Skeletal muscle satellite cell (primary cell): ENCODE measurements around the gene SH2B2.
"Not testable (repeated sequence)": the region's sequence is repeated elsewhere in the genome, so short reads cannot be mapped to it uniquely, and the experiment has no call there.

Experiments used
- H3K27me3 ChIP-seq: 2 replicates; pipeline ENCODE4 v1.7.0; 2013; ENCODE audit warnings: low read length; ENCODE audit not compliant: control insufficient read depth, insufficient read depth
- H3K36me3 ChIP-seq: 2 replicates; pipeline ENCODE4 v1.7.0; 2013; ENCODE audit warnings: mild to moderate bottlenecking, control low read depth, low read length; ENCODE audit not compliant: insufficient read depth
- H3K4me1 ChIP-seq: 2 replicates; pipeline ENCODE4 v1.7.0; 2013; ENCODE audit warnings: low read length; ENCODE audit not compliant: control insufficient read depth, insufficient read depth
- H3K4me2 ChIP-seq: 2 replicates; pipeline ENCODE4 v1.7.0; 2013; ENCODE audit warnings: mild to moderate bottlenecking, low read length
- H3K4me3 ChIP-seq: 2 replicates; pipeline ENCODE4 v1.7.0; 2013; ENCODE audit warnings: low read length
- H3K9ac ChIP-seq: 2 replicates; pipeline ENCODE4 v1.7.0; 2013; ENCODE audit warnings: mild to moderate bottlenecking, low read depth, low read length, moderate library complexity
- H3K9me3 ChIP-seq: replicated peaks from 2 replicates; pipeline ENCODE4 v1.7.0; 2013; ENCODE audit warnings: mild to moderate bottlenecking, control low read depth, low read length

SH2B2 gene

GRCh38 chr7:102330666-102331460 lies 44.2 kb downstream of the SH2B2 start:
- H3K36me3 ChIP-seq, H3K9ac ChIP-seq, H3K4me2 ChIP-seq, H3K4me3 ChIP-seq, H3K4me1 ChIP-seq, H3K9me3 ChIP-seq: not testable (repeated sequence)
- H3K27me3 ChIP-seq, result peaks cover 16% of the 10 kb centered on the region

GRCh38 chr7:102335574-102335973 lies 48.9 kb downstream of the SH2B2 start:
- not testable (repeated sequence) for H3K4me1 ChIP-seq, H3K4me2 ChIP-seq, H3K27me3 ChIP-seq, H3K4me3 ChIP-seq, H3K9me3 ChIP-seq, H3K36me3 ChIP-seq, H3K9ac ChIP-seq

DNA sequence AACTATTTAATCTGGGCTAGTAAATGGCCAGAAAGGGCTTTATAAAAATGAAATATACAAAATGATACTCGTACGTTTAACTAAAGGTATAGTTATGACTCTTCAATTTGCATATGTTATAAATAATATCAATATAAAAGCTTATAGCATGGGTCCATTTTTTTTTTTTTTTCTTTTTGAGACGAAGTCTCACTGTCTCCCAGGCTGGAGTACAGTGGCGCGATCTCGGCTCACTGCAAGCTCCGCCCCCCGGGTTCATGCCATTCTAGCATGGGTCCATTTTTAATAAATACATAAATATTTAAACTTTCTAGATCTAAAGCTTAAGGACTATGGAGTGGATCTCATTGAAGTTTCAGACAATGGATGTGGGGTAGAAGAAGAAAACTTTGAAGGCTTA lies 50.3 kb downstream of the SH2B2 start:
- not testable (repeated sequence) for H3K36me3 ChIP-seq, H3K4me1 ChIP-seq, H3K9me3 ChIP-seq, H3K4me3 ChIP-seq, H3K27me3 ChIP-seq, H3K9ac ChIP-seq, H3K4me2 ChIP-seq

- not testable (repeated sequence) for H3K36me3 ChIP-seq, H3K27me3 ChIP-seq, H3K9ac ChIP-seq, H3K4me2 ChIP-seq, H3K4me1 ChIP-seq, H3K4me3 ChIP-seq, H3K9me3 ChIP-seq
Measured at GRCh38 chr7:102337420-102337819, 50.8 kb downstream of the SH2B2 start.

- H3K4me3 ChIP-seq, H3K36me3 ChIP-seq, H3K4me1 ChIP-seq, H3K9me3 ChIP-seq, H3K9ac ChIP-seq, H3K4me2 ChIP-seq, H3K27me3 ChIP-seq: not testable (repeated sequence)
Measured at GRCh38 chr7:102340599-102341368, 54.1 kb downstream of the SH2B2 start.

DNA sequence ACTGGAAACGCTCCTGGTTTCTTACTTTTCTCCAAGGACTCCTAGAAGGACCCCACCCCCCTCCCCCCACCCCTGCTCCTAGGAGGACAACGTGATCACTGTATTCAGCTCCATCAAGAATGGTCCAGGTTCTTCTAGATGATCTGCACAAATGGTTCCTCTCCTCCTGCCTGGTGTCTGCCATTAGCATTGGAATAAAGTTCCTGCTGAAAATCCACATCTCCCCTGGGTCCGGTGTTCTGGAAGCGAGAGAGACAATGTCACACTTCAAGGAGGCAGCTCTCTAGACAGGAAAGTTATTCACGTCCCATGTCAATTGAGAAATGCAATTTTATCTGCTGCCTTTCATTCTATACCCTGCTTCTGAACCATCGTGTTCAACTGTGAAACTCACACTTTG lies 60.3 kb downstream of the SH2B2 start:
- not testable (repeated sequence) for H3K4me2 ChIP-seq, H3K36me3 ChIP-seq, H3K9ac ChIP-seq, H3K9me3 ChIP-seq, H3K4me3 ChIP-seq, H3K27me3 ChIP-seq, H3K4me1 ChIP-seq

GRCh38 chr7:102356344-102356743 lies 69.7 kb downstream of the SH2B2 start, which contains the start of gene SPDYE6:
TSS of gene SPDYE6 (minus strand) at chr7:102356444. CDS start at chr7:102356023, 421 bp downstream.
- H3K4me2 ChIP-seq, H3K9me3 ChIP-seq, H3K4me1 ChIP-seq, H3K27me3 ChIP-seq, H3K9ac ChIP-seq, H3K4me3 ChIP-seq, H3K36me3 ChIP-seq: not testable (repeated sequence)

GRCh38 chr7:102363549-102364393 lies 77.1 kb downstream of the SH2B2 start:
- peak overlapping the region; percentile 72 for H3K4me3 ChIP-seq
- not testable (repeated sequence) for H3K4me1 ChIP-seq, H3K9me3 ChIP-seq, H3K36me3 ChIP-seq, H3K27me3 ChIP-seq
- peak overlapping the region; percentile 85 for H3K4me2 ChIP-seq
- peak overlapping the region; percentile 93 for H3K9ac ChIP-seq

DNA sequence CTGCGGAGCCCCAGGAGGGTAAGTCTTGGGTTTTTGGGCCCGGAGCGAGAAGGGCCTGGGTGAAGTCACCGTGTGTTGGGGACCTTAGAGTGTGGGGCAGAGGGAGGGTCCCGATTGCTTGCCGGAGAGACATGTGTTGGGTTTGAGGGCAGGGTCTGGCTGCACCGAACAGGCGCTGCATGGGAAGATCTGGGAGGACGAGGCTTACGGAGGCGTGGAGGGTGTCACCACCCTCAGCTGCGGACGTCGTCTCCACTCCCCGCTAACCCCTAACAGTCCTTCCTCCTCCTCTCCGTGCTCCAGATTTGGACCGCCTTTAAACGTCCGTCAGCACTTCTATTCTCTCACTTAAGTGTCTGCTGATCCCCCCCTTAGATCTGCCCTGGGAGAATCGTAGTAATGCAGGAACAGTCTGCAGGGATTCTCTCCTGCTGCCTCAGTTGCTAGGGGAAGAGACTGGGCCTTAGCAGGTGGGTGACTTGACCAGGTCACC lies 77.8 kb downstream of the SH2B2 start:
- not testable (repeated sequence) for H3K4me1 ChIP-seq, H3K27me3 ChIP-seq, H3K36me3 ChIP-seq, H3K9me3 ChIP-seq
- Histone ChIP-seq H3K9ac (peak overlapping the region; percentile 93), H3K4me3 (peak overlapping the region; percentile 72), H3K4me2 (peak overlapping the region; percentile 73)

GRCh38 chr7:102365390-102365789 lies 78.7 kb downstream of the SH2B2 start:
- H3K9me3 ChIP-seq, H3K4me1 ChIP-seq, H3K27me3 ChIP-seq, H3K9ac ChIP-seq, H3K36me3 ChIP-seq, H3K4me3 ChIP-seq: not testable (repeated sequence)
- H3K4me2 ChIP-seq, result peak overlapping the region; percentile 41

DNA sequence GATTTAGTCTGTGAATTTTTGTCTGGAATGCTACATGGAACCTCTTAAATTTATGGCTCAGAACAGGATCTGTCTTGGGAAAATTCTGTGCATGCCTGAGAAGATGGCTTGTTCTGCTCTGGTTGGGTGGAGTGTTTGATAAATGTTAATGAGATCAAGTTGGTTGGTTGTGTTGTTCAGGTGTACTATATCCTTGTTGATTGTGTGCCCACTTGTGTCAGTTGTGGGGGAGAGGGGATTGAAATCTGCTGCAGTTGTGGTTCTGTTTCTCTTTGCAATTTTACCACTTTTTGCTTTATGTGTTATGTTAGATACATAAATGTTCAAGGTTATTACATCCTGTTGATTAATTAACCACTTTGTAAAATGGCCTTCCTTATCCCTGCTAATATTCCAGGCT lies 83.4 kb downstream of the SH2B2 start:
- H3K36me3 ChIP-seq, H3K27me3 ChIP-seq, H3K9ac ChIP-seq, H3K4me1 ChIP-seq, H3K9me3 ChIP-seq, H3K4me2 ChIP-seq, H3K4me3 ChIP-seq: not testable (repeated sequence)
